ES-I3 (cell line): ENCODE results near the gene CLINT1.

ENCODE experiments used
- H3K36me3 ChIP-seq: 2 replicates; pipeline ENCODE4 v1.6.1; 2013; ENCODE audit warnings: mild to moderate bottlenecking, low read length, control low read depth, moderate library complexity; ENCODE audit not compliant: insufficient read depth
- H3K4me1 ChIP-seq: 2 replicates; pipeline ENCODE4 v1.6.1; 2013; ENCODE audit warnings: mild to moderate bottlenecking, control low read depth, low read length; ENCODE audit not compliant: insufficient read depth
- H3K9ac ChIP-seq: 2 replicates; pipeline ENCODE4 v1.6.1; 2013; ENCODE audit warnings: low read depth, mild to moderate bottlenecking, low read length, moderate library complexity
- H3K9me3 ChIP-seq: 2 replicates; pipeline ENCODE4 v1.6.1; 2013; ENCODE audit warnings: mild to moderate bottlenecking, low read length, moderate library complexity; ENCODE audit not compliant: control insufficient read depth, insufficient read depth

CLINT1 gene

GRCh38 chr5:157745041-157745456 lies 113.9 kb downstream of the CLINT1 start:
- Histone ChIP-seq H3K9ac (no peak overlapping the region), H3K36me3 (no peaks in the 10 kb centered on the region), H3K4me1 (no peaks in the 10 kb centered on the region), H3K9me3 (no peaks in the 10 kb centered on the region)

DNA sequence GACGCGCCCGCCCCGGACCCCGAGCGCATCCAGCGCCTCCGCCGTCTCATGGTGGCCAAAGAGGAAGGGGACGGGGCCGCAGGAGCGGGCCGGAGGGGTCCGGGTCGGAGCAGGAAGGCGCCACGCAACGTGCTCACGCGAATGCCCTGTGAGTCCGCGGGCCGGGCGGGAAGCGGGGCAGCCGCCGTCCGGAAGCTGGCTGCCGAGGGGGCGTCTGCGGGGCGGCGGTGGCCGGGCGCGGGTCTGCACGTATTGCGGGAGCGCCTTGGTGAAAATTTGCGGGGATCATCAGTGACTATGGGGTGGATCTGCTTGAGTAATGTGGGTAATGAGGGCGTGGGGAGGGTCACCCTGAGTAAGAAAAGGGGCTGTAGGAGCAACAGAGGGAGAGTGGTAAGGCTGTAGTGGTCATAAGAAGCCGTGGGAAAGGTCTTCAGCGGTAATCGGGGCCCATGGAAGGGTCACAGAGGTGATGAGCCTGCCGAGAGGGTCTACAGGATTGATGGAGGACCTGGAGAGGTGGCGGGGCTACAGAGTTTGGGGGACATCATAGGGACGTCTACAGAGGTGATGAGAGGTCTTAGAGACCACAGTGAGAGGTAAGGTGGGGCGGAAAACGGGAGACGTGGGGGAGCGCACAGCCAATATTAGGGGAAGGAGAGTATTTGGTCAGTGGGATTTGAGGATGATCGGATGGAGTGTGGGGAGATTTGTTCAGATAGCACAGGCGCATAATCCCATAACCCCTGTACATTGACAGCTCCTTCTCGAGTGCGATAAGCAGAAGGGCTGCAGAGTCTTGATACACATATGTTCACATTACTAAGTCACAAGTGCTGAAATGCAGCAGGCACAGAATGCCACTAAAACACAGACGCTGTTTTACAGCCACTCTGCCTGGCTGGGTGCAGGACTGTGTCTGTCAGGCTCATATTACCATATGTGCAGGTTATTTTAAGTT lies 114.6 kb downstream of the CLINT1 start:
- H3K9me3 ChIP-seq, result no peaks in the 10 kb centered on the region
- H3K4me1 ChIP-seq, result no peaks in the 10 kb centered on the region
- H3K9ac ChIP-seq, result peak overlapping the region; percentile 63; the same call in 1 of the 2 replicates
- H3K36me3 ChIP-seq, result no peaks in the 10 kb centered on the region

DNA sequence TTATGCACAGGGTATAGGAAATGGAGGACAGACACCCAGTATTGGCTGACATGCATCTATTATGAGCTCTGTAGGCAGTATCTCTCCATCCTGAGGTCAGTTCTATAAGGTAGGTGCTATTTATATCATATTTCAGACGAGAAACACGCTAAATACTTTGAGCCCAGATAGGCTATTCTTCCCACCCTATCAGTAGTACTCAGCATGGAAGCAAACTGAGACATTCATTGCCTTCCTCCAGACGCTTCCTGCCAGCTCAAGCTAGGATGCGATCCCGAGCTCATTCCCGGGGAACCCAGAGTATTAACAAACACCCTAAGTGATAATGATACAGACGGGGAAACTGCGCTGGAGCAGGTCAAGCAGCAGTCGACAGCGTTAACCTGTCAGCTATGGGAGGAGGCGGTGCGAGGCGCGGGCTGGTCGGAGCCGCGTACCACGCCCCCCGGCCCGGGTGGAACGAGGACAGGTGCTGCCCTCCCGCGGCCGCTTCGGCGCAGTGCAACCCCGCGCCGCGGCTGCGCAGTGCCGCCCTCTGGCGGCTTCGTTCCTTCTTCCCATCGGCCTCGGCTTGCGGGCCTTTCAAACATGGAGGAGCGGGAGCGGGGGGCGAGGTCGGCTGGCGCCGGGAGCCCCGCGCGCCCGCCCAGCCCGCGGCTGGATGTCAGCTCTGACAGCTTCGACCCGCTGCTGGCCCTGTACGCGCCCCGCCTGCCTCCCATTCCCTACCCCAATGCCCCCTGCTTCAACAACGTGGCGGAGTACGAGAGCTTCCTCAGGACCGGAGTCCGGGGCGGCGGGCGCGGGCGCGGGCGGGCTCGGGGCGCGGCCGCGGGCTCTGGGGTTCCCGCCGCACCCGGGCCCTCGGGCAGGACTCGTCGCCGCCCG lies 115.5 kb downstream of the CLINT1 start, which contains the start of gene LSM11:
LSM11 (plus strand) TSS at position 550 of the 888 bp plus-strand sequence; CDS start at position 589, 39 bp downstream.
- no peaks in the 10 kb centered on the region for H3K9me3 ChIP-seq
- H3K36me3 ChIP-seq, result no peaks in the 10 kb centered on the region
- H3K9ac ChIP-seq, result peak within 1 kb of the TSS; percentile 63; the same call in 1 of the 2 replicates
- no peaks in the 10 kb centered on the region for H3K4me1 ChIP-seq

DNA sequence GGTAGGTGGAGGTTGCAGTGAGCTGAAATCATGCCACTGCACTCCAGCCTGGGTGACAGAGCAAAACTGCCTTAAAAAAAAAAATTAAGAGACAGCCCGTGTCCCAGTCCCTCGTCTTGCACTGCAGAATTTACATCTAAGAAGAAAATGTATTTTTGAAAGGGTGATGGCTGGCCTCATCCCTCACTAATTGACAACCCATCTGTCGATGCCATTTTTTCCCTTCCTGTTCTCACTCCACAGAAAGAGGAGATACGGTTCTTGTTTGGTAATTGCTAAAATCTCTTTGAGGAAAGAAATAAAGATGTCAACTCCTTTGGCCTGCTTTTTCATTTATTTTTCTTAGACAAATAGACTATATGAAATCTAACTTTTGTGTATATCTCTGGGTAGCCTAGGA lies 117.8 kb downstream of the CLINT1 start:
- Histone ChIP-seq H3K9ac (no peak overlapping the region), H3K36me3 (no peaks in the 10 kb centered on the region), H3K9me3 (0 out of 2 replicates have a peak, but pooled peaks cover 5% of the 10 kb centered on the region), H3K4me1 (no peaks in the 10 kb centered on the region)

DNA sequence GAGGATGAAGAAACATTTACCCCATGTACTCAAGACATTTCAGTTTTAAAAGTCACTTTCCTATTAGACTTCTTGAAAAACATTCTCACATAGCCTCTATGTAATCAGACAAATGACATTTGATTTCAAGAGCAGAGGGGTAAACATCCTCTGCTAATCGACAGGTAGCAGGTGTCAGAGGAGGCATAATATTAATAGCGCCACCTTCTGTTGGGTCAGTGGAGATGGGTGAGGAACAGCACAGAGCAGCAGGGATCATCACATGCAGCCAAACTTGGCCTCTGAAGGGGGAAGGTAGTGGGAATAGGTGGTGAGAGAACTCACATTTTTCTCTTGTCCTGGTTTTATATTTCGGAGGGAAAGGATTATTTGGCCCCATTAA lies 118.7 kb downstream of the CLINT1 start:
- no peak overlapping the region for H3K9ac ChIP-seq
- no peaks in the 10 kb centered on the region for H3K4me1 ChIP-seq
- H3K36me3 ChIP-seq, result no peaks in the 10 kb centered on the region

DNA sequence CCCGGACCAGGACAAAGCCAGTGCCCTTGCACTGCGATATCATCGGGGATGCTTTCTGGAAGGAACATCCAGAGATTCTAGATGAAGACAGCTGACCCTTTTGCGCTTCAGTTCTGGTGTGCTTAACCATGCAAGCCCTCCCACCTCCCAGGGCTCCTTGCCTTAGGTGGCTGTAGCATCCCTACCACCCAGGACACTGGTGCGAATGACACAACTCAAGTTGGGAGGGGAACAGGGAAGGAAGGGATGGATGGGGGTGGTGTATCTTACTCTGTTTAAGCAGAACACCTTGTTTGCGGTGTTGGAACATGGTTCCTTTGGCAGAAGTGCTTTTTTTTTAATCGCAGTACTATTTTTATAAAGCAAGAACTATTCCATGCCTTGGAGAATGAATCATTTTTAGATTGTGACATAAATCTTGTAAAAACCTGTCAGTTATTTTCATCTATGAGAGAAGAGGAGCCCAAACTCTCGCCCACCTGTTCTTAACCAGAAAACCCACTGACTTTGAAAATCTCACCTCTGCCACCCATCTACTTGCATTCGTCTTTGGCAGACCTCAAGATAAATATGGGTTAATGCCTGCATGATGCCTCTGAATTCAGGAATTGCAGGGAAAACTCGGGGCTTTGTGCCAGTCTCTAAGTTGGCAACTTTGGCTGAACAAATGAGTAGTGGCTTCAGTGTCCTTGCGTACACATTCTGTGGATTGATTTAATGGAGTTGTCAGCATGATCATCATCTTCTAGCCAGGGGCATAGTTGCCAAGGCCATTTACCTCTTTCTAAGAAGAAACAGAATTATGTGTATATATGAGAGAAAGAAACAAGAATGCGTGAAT lies 119.3 kb downstream of the CLINT1 start:
- H3K36me3 ChIP-seq, result no peaks in the 10 kb centered on the region
- H3K4me1 ChIP-seq, result no peaks in the 10 kb centered on the region
- H3K9me3 ChIP-seq, result 0 out of 2 replicates have a peak, but pooled peaks cover 5% of the 10 kb centered on the region
- no peak overlapping the region for H3K9ac ChIP-seq

More for the DNA sequence above, 118.7 kb downstream of the CLINT1 start:
- 0 out of 2 replicates have a peak, but pooled peaks cover 5% of the 10 kb centered on the region for H3K9me3 ChIP-seq

- Histone ChIP-seq H3K9me3 (0 out of 2 replicates have a peak, but pooled peaks cover 5% of the 10 kb centered on the region), H3K4me1 (no peaks in the 10 kb centered on the region), H3K36me3 (no peaks in the 10 kb centered on the region; the same call in 1 of the 2 replicates), H3K9ac (no peak overlapping the region)
Measured at GRCh38 chr5:157735991-157736390, 123.0 kb downstream of the CLINT1 start.
